Stimulated activated CD4-positive, alpha-beta T cell treated with anti-CD3 and anti-CD28 coated beads, TNF-alpha, amount 100 ng/mL, for 1 hour (primary cell): Measurements from ENCODE around the gene IPO7.
"Not testable (repeated sequence)": the region's sequence is repeated elsewhere in the genome, so short reads cannot be mapped to it uniquely, and the experiment has no call there.

Source experiments
- DNase-seq, 3 donors: peaks; one replicate each; pipeline ENCODE4 v3.0.0-alpha.2; 2020; ENCODE audit warnings: low read depth in 3 of 3, low spot score in 1 of 3

IPO7 gene

GRCh38 chr11:9397746-9398680, 13.6 kb downstream of the IPO7 start:
- DNase-seq = no peak

GRCh38 chr11:9399466-9399865, 15.0 kb downstream of the IPO7 start:
- DNase-seq = no peak

- DNase-seq = not testable (repeated sequence)
These were observed 17.4 kb downstream of the IPO7 start for GRCh38 chr11:9401884-9402283.

- no peak for DNase-seq
These were observed 44.3 kb downstream of the IPO7 start for GRCh38 chr11:9428706-9429105.

- DNase-seq = no peak
These were observed 54.2 kb downstream of the IPO7 start for GRCh38 chr11:9438611-9439010.

GRCh38 chr11:9446230-9446629, 61.8 kb downstream of the IPO7 start:
- DNase-seq = no peak

- DNase-seq = no peak
These were observed 64.3 kb downstream of the IPO7 start for GRCh38 chr11:9448576-9449352.

- DNase-seq = not testable (repeated sequence)
These were observed 67.6 kb downstream of the IPO7 start for GRCh38 chr11:9452023-9452422.

GRCh38 chr11:9455722-9456121, 71.3 kb downstream of the IPO7 start:
- DNase-seq = no peak

- DNase-seq = peak in 1 of 3 donors; percentile 15
These were observed 75.3 kb downstream of the IPO7 start for GRCh38 chr11:9459667-9460321.

- peak; percentile 98 to 99 (median 99) for DNase-seq
These were observed 76.0 kb downstream of the IPO7 start, which contains the start of gene ZNF143 for GRCh38 chr11:9460322-9461062. TSS of gene ZNF143 (plus strand) at chr11:9461012. CDS start at chr11:9471309, 10,297 bp downstream.

GRCh38 chr11:9461063-9461759, 76.8 kb downstream of the IPO7 start:
- DNase-seq = peak; percentile 49 to 60 (median 56)

- no peak for DNase-seq
These were observed 77.3 kb downstream of the IPO7 start for GRCh38 chr11:9461760-9462134.

GRCh38 chr11:9462172-9462799, 77.8 kb downstream of the IPO7 start:
- no peak for DNase-seq

GRCh38 chr11:9462806-9463537, 78.5 kb downstream of the IPO7 start:
- no peak for DNase-seq

- no peak for DNase-seq
These were observed 86.3 kb downstream of the IPO7 start for GRCh38 chr11:9470765-9471164.

GRCh38 chr11:9473408-9473807, 89.0 kb downstream of the IPO7 start:
- no peak for DNase-seq

- no peak for DNase-seq
These were observed 95.4 kb downstream of the IPO7 start for GRCh38 chr11:9479899-9480298.
